Keratinocyte (primary cell): ENCODE data around the gene SPRING1. TPM values are rescaled to one million over a fixed set of nuclear protein-coding genes. Genes with fewer than 3 reads are reported as not detected.
A peak's percentile ranks its signal among the peaks of the same experiment; 100 is the strongest.

Experiments used
- DNase-seq: peaks from one replicate; pipeline ENCODE4 v3.0.0-alpha.2; 2011; ENCODE audit warnings: low read depth, missing footprints, low spot score
- FAIRE-seq: peaks from 2 replicates; lab custom pipeline; 2011; peaks lifted over from hg19 to GRCh38; lab: Jason Lieb, UNC
- H2AFZ ChIP-seq: 2 replicates; pipeline ENCODE4 v1.6.0; 2012; ENCODE audit warnings: low read length, control low read depth, inconsistent platforms; ENCODE audit not compliant: control insufficient read depth
- H3K27ac ChIP-seq: 2 replicates; pipeline ENCODE4 v1.5.1; 2011; ENCODE audit warnings: low read length; ENCODE audit not compliant: control insufficient read depth, insufficient read depth
- H3K27me3 ChIP-seq: 3 replicates; pipeline ENCODE4 v1.6.0; 2011; ENCODE audit warnings: low read length; ENCODE audit not compliant: control insufficient read depth, insufficient read depth; ENCODE audit errors: extremely low read depth
- H3K36me3 ChIP-seq, 2 experiments: 2 replicates in 1 of 2; 3 replicates in 1 of 2; pipeline ENCODE4 v1.5.1; 2011; ENCODE audit warnings: low read length in 2 of 2, mild to moderate bottlenecking in 1 of 2; ENCODE audit not compliant: control insufficient read depth in 2 of 2, insufficient read depth in 2 of 2; ENCODE audit errors: extremely low read depth in 1 of 2
- H3K4me1 ChIP-seq: 3 replicates; pipeline ENCODE4 v1.5.1; 2011; ENCODE audit warnings: low read length; ENCODE audit not compliant: control insufficient read depth, insufficient read depth; ENCODE audit errors: extremely low read depth
- H3K4me2 ChIP-seq: 3 replicates; pipeline ENCODE4 v1.6.0; 2011; ENCODE audit warnings: low read depth, low read length; ENCODE audit not compliant: control insufficient read depth, insufficient read depth; ENCODE audit errors: extremely low read depth
- H3K4me3 ChIP-seq, 3 experiments: fragments of 200-600 bp in 1 of 3; sonication (generic) in 1 of 3; 2 replicates in 2 of 3; 3 replicates in 1 of 3; pipeline ENCODE4 v1.5.1; 2011 to 2016; ENCODE audit warnings: low read length in 3 of 3, mild to moderate bottlenecking in 3 of 3, control low read depth in 2 of 3, inconsistent platforms in 1 of 3, low read depth in 1 of 3, mixed read lengths in 1 of 3, mixed run types in 1 of 3, moderate library complexity in 1 of 3; ENCODE audit not compliant: control insufficient read depth in 2 of 3, insufficient read depth in 2 of 3; ENCODE audit errors: extremely low read depth in 1 of 3
- H3K79me2 ChIP-seq: 2 replicates; pipeline ENCODE4 v1.6.0; 2012; ENCODE audit warnings: low read length; ENCODE audit not compliant: control insufficient read depth, insufficient read depth
- H3K9ac ChIP-seq: 3 replicates; pipeline ENCODE4 v1.6.0; 2011; ENCODE audit warnings: low read length; ENCODE audit not compliant: control insufficient read depth, insufficient read depth; ENCODE audit errors: extremely low read depth
- H3K9me1 ChIP-seq: 3 replicates; pipeline ENCODE4 v1.6.0; 2011; ENCODE audit warnings: low read length; ENCODE audit not compliant: control insufficient read depth, insufficient read depth; ENCODE audit errors: extremely low read depth
- H3K9me3 ChIP-seq: 2 replicates; pipeline ENCODE4 v1.5.1; 2012; ENCODE audit warnings: low read depth, low read length; ENCODE audit not compliant: control insufficient read depth
- H4K20me1 ChIP-seq: 3 replicates; pipeline ENCODE4 v1.6.0; 2011; ENCODE audit warnings: low read length; ENCODE audit not compliant: control insufficient read depth, insufficient read depth; ENCODE audit errors: extremely low read depth
- CTCF ChIP-seq, 3 experiments: IDR thresholded peaks in 1 of 3; conservative IDR thresholded peaks in 1 of 3; optimal IDR thresholded peaks in 1 of 3; 2 replicates in 2 of 3; 3 replicates in 1 of 3; pipeline versions ENCODE3 to v1.5.1; 2011; ENCODE audit warnings: low read length in 3 of 3, mild to moderate bottlenecking in 3 of 3, moderate library complexity in 2 of 3, control low read depth in 1 of 3, inconsistent platforms in 1 of 3; ENCODE audit not compliant: insufficient read depth in 2 of 3; ENCODE audit errors: extremely low read depth in 1 of 3
- EZH2 ChIP-seq: IDR thresholded peaks from one replicate; pipeline ENCODE4 v1.6.1; 2012; ENCODE audit warnings: inconsistent platforms, mild to moderate bottlenecking, low read length, moderate library complexity
- dilution Hi-C: fragments of 300-500 bp; cut with MboI; formaldehyde crosslinking; loops from one replicate; pipeline ENCODE4 v1.7.0; 2020; ENCODE audit warnings: low sequenced_read_pairs; ENCODE audit not compliant: extremely low pct_ligation_motif_present
- polyA plus RNA-seq, 5 experiments: library from polyadenylated mRNA; depleted of rRNA in 3 of 5; stranded (reverse) in 3 of 5; stranded (forward) in 1 of 5; unstranded in 1 of 5; fragments of >200 nt; gene quantifications; 1 replicate in 1 of 5; 2 replicates in 3 of 5; 3 replicates in 1 of 5; pipeline versions ENCODE4 v1.2.1 to v1.2.3, GENCODE V29; 2011 to 2012; ENCODE audit warnings: missing spikeins in 2 of 5, low read depth in 1 of 5, low replicate concordance in 1 of 5

SPRING1 gene
- polyA plus RNA-seq, 1 donor (not counting 4 experiments of a cell fraction or from before 2014, with no cell fraction given), result 17.1 TPM

- dilution Hi-C loops, result no loop called here
- Histone ChIP-seq H3K4me1 (peaks cover 9% of the 10 kb centered on the region), H2AFZ (no peak overlapping the region), H3K4me3 (peak overlapping the region in 2 of 3 experiments; percentile 76 to 77), H3K36me3 (peaks cover 0 to 7% of the 10 kb centered on the region in 2 experiments), H3K4me2 (peak overlapping the region; percentile 92), H3K9me1 (peaks cover 2% of the 10 kb centered on the region), H3K9ac (no peak overlapping the region), H4K20me1 (no peaks in the 10 kb centered on the region), H3K27me3 (no peaks in the 10 kb centered on the region), H3K9me3 (no peaks in the 10 kb centered on the region), H3K79me2 (peaks cover 32% of the 10 kb centered on the region), H3K27ac (no peak overlapping the region)
- TF ChIP-seq CTCF (optimal IDR thresholded peaks at IDR 0.05 in 1 of 3, IDR thresholded peaks at IDR 0.05 in 1 of 3, conservative IDR thresholded peaks at IDR 0.05 in 1 of 3; ENCODE audit: extremely low read depth in 1 of 3, insufficient read depth in 2 of 3, low read length in 3 of 3), result no peak
- TF ChIP-seq EZH2, result no peak
- DNase-seq (no peak), FAIRE-seq (no peak)
These were observed 1.8 kb downstream of the SPRING1 start for GRCh38 chr12:116735951-116736599.

GRCh38 chr12:116735084-116735483 is 2.8 kb downstream of the SPRING1 start:
- H2AFZ ChIP-seq, result no peak overlapping the region
- dilution Hi-C loops, result no loop called here
- H3K27ac ChIP-seq, result no peak overlapping the region
- no peaks in the 10 kb centered on the region for H4K20me1 ChIP-seq
- DNase-seq, result no peak
- no peaks in the 10 kb centered on the region for H3K27me3 ChIP-seq
- H3K4me3 ChIP-seq, result no peak overlapping the region
- H3K36me3 ChIP-seq, result peaks cover 0 to 7% of the 10 kb centered on the region in 2 experiments
- H3K4me2 ChIP-seq, result no peak overlapping the region
- H3K9me1 ChIP-seq, result peaks cover 2% of the 10 kb centered on the region
- H3K4me1 ChIP-seq, result peaks cover 9% of the 10 kb centered on the region
- no peaks in the 10 kb centered on the region for H3K9me3 ChIP-seq
- TF ChIP-seq CTCF (optimal IDR thresholded peaks at IDR 0.05 in 1 of 3, IDR thresholded peaks at IDR 0.05 in 1 of 3, conservative IDR thresholded peaks at IDR 0.05 in 1 of 3; ENCODE audit: extremely low read depth in 1 of 3, insufficient read depth in 2 of 3, low read length in 3 of 3), result no peak
- TF ChIP-seq EZH2, result no peak
- H3K9ac ChIP-seq, result no peak overlapping the region
- no peak for FAIRE-seq
- H3K79me2 ChIP-seq, result peaks cover 36% of the 10 kb centered on the region
